ENCODE results near the gene ZNF57.
"Not testable (repeated sequence)": the region's sequence is repeated elsewhere in the genome, so short reads cannot be mapped to it uniquely, and the experiment has no call there.

ZNF57 gene

GRCh38 chr19:2900296-2901252 lies at the start of gene ZNF57:
Gene ZNF57, plus strand, starts transcription at chr19:2900928. Its CDS starts 118 bp downstream, at chr19:2901046.
- DNase-seq = peak; percentile 88

GRCh38 chr19:2852598-2852997 lies 48.1 kb upstream of the ZNF57 start:
- DNase-seq = no peak

- DNase-seq = no peak
Measured at GRCh38 chr19:2853015-2853606, 47.6 kb upstream of the ZNF57 start.

DNA sequence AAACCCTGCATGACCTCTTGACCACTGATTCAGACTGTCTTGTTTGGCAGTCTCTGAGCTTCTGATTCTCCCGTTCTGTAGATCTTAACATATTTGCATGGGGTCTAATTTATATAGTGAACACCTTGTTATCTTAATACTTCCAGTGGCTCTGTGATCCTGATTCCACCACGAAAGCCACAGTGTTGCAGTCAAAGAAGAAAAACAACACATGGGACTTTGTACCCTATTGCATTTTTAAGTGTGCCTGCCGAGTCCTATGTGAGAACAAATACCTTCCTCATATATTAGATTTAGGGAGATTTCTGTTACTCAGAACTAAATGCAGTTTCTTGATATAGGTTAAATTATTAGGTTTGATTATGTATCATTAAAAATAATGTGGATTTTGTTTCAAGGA lies 45.9 kb upstream of the ZNF57 start:
- no peak for DNase-seq

DNA sequence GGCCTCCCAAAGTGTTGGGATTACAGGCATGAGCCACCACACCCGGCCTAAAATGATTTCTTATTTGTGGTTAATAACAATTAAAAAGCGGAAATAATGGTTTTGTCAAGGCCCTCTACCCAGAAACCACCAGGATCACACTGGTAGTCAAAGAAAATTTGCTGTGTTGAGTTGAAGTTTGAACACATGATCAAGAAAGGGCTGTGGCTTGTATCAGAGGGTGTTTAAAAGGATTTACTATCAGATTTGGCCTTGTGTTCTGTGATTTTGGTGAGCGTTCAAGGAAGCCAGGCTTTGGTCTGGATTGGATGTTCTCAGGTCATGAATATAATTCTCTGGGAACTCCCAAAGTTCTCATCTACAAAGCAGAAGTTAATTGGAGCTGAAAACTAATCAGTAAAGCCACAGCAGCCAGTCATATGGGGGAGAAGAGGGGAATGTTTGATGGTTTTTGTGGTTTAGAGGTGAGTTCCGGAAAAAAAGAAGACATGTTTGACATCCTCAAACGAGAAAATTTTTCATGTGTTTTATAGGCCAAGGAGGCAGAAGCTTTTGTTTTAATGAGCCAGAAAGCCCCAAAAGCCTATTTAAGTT lies 44.2 kb upstream of the ZNF57 start:
- DNase-seq = no peak

DNA sequence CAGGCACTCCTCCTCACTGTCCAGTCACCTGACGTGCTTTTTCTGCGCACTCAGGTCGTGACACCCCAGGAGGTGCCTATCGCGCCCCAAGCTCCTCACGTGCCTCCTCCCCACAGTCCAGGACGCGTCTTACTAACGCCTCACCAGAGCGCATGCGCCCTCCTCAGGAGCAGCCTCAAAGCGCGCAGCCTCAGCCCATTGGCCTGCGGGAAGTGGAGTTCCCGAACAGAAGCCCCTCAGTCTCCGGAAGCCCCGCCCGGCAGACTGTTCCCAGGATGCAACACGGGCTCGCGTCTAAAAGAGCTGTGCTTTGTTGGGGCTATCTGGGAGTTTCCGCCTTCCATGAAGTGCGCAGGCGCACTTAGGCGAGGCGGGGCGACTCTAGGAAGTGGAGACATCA lies 41.9 kb upstream of the ZNF57 start:
- DNase-seq = no peak

GRCh38 chr19:2863816-2864215 lies 36.9 kb upstream of the ZNF57 start:
- no peak for DNase-seq

- no peak for DNase-seq
Measured at GRCh38 chr19:2865334-2866100, 35.2 kb upstream of the ZNF57 start.

DNA sequence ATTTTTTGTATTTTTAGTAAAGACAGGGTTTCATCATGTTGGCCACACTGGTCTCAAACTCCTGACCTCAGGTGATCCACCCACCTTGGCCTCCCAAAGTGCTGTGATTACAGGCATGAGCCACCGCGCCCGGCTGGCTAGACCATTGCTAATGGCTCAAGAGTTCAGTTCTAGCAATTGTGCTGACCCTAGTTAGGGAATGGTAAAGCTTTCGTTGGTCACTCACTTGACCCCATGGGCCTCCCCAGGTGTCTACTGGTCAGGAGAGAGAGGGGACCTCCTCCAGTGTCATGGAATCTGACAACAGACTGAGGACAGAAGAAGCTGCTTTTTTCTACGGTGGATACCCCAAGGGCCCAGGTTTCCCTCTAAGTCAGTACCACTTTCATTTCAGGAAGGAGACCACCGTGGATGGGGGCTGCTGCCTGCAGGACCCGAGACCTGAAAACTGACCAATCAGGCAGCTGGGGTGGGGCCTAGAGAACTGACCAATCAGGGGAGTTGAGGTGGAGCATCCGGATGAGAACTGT lies 34.2 kb upstream of the ZNF57 start:
- DNase-seq = no peak

DNA sequence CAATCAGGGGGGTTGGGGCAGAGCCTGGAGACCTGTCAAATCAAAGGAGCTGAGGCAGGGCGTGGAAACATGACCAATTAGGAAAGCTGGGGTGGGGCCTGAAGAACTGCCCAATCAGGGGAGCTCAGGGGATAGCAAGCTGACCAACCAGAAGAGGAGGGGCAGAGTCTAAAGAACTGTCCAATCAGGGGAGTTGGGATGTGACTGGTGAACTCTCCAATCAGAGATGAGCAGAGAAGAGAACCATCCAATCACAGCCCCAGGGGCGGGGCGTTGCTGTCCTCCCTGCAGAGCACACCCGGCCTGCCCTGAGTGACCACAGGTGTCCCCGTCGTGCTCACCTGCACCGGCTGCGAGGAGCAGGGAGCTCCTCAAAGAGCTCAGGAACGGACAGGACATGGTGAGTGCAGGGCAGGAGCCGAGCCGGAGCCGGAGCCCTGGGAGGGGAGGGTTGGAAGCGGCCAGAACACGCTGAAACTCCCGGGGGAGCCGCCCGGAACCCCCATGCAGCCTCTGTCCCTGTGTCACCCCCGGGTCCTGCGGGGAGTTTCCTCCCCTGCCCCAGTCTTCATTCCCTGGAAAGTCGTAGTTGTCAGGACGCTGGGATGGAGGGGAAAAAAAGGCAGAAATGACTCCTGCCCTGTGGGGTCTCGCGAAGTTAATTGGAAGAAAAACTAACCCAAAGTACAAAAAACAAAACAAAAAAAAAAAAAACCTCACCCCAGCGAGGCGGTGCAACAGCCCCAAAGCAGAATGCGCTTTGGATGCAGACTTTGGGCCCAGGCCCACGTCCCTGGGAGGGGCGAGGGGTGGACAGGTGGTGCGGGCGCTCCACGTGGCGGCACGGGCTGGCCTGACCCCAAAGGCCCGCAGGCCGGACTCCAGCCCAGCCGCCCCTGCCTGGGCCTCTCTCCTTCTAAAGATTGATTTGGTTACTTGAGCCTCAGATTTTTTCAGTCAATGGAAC lies 33.4 kb upstream of the ZNF57 start, which contains the start of gene ZNF556:
Gene ZNF556 (plus strand): TSS at position 311 of the 967 bp plus-strand sequence. CDS start 87 bp downstream, at position 398.
- DNase-seq = peak; percentile 54

- DNase-seq = no peak
Measured at GRCh38 chr19:2869618-2870017, 31.1 kb upstream of the ZNF57 start.

DNA sequence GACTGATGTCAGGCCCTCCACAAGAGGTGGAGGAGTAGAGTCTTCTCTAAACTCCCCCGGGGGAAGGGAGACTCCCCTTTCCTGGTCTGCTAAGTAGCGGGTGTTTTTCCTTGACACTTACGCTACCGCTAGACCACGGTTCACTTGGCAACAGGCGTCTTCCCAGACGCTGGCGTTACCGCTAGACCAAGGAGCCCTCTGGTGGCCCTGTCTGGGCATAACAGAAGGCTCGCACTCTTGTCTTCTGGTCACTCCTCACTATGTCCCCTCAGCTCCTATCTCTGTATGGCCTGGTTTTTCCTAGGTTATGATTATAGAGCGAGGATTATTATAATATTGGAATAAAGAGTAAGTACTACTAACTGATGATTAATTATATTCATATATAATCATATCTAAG lies 28.6 kb upstream of the ZNF57 start:
- DNase-seq = not testable (repeated sequence)

DNA sequence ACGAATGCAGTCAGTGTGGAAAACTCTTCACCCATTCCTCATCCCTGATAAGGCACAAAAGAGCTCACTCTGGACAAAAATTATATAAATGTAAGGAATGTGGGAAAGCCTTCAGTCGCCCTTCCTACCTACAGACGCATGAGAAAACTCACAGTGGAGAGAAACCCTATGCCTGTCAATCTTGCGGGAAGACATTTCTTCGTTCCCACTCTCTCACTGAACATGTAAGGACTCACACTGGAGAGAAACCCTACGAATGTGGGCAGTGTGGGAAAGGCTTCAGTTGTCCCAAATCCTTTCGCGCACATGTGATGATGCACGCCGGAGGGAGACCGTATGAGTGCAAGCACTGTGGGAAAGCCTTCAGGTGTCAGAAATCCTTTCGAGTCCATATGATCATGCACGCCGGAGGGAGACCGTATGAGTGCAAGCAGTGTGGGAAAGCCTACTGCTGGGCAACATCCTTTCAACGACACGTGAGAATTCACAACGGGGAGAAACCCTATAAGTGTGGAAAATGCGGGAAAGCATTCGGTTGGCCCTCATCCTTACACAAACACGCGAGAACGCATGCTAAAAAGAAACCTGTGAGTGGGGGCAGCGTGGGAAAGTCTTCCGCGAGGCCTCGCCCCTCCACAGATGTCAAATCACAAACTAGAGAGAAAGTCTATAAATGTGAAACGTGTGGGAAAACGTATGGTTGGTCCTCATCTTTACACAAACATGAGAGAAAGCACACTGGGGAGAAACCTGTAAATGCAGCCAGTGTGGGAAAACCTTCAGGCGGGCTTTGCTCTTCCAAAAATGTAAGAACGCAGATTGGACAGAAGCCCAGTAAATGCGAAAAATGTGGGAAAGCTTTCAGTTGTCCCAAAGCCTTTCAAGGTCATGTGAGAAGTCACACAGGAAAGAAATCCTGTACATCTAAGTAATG lies 23.1 kb upstream of the ZNF57 start:
- DNase-seq = no peak

- DNase-seq = no peak
Measured at GRCh38 chr19:2883686-2884439, 16.9 kb upstream of the ZNF57 start.

- no peak for DNase-seq
Measured at GRCh38 chr19:2885736-2886135, 15.0 kb upstream of the ZNF57 start.

DNA sequence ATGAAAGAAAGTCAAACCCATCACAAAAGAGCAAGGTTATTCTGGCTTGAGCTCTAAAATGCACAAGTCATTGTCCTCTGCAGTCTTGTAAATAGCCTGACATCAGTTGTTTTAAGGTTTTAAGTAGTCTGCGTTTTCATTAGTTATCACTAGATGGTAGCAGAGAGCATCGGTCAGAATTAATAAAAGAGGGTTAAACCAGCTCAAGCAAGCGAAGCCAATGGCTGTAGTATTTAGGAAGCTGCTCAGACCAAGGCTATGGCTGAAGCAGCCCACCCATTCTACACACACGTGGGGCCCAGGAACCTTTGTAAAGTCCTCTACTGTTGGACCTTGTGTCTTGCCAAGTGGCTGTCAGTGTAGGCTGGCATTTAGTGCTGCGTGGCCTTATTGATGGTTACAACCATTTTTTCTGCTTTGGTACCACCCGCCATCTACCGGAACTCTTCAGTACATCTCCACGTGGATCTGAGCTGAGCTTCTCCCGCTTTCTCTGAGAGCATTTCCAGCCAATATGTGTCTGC lies 13.3 kb upstream of the ZNF57 start:
- DNase-seq = peak; percentile 36

DNA sequence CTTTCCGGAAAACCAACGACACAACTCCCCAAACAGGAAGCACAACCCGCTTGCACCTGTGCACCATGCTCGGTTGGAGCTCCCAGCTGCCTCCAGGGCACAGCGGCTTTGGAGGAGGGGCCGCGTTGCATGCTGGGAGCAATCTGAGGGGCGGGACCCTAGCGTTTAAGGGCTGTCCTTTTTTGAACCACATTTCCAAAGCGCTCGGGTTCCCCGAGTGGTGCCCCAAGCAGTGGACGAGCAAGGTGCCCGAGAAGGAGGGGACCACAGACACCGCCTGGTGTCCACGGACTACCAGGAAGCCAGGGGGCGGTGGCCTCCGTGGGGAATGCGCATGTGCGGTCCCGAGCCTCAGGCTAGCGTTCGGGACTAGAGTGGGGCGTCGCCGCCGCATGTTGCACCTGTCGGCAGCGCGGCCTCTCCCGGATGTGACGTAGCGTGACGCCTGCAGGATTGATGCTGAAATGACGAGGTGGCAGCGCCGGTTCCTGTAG lies 11.9 kb upstream of the ZNF57 start:
- DNase-seq = no peak

DNA sequence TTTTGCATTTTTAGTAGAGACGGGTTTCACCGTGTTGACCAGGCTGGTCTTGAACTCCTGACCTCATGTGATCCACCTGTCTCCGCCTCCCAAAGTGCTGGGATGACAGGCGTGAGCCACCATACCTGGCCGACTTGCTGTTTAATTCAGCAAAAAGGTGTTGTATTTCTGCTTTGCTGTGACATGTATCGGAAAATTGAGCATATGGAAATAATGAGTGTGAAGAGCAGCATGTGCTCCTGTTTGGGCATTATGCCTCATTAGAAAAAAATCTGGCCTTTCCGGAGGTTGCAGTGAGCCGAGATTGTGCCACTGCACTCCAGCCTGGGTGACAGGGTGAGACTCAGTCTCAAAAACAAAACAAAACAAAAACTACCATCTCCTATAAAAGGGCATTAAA lies 10.2 kb upstream of the ZNF57 start:
- DNase-seq = not testable (repeated sequence)

GRCh38 chr19:2896694-2897093 lies 4.0 kb upstream of the ZNF57 start:
- no peak for DNase-seq
